Measurements from ENCODE around the gene TLK2. TPM values are rescaled to one million over a fixed set of nuclear protein-coding genes. Genes with fewer than 3 reads are reported as not detected.

TLK2 gene
- total RNA-seq, 1 donor from 2014 or later: 34.5 TPM

DNA sequence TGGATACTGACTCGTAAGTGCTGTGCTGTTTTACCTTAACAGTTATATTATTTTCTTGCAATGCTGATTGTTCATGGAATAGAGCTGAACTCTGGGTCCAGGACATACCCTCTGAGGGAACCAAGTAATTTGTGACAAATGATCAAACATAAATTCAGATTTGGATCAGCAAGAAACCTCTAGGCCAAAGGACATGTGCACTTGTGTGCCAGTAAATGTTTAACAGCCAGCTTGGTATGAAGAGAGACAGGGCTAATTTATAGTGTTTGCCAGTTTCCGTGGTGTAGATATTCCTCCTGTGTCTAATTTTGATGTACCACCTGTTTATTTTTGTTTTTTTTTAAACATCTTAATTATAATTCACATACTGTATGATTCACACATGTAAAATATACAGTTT lies 118.0 kb downstream of the TLK2 start:
- no peaks in the 10 kb centered on the region for H3K27me3 ChIP-seq (ENCODE audit: low read depth)
- no peak for DNase-seq
- H3K9me3 ChIP-seq (replicated peaks): no peaks in the 10 kb centered on the region
- peaks cover 64% of the 10 kb centered on the region for H3K36me3 ChIP-seq
- intact Hi-C loops (cut with micrococcal nuclease): no loop called here
- H3K4me1 ChIP-seq: peaks cover 16% of the 10 kb centered on the region
- TF ChIP-seq, protein P1, sequence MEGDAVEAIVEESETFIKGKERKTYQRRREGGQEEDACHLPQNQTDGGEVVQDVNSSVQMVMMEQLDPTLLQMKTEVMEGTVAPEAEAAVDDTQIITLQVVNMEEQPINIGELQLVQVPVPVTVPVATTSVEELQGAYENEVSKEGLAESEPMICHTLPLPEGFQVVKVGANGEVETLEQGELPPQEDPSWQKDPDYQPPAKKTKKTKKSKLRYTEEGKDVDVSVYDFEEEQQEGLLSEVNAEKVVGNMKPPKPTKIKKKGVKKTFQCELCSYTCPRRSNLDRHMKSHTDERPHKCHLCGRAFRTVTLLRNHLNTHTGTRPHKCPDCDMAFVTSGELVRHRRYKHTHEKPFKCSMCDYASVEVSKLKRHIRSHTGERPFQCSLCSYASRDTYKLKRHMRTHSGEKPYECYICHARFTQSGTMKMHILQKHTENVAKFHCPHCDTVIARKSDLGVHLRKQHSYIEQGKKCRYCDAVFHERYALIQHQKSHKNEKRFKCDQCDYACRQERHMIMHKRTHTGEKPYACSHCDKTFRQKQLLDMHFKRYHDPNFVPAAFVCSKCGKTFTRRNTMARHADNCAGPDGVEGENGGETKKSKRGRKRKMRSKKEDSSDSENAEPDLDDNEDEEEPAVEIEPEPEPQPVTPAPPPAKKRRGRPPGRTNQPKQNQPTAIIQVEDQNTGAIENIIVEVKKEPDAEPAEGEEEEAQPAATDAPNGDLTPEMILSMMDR (IDR thresholded peaks at IDR 0.05; ENCODE audit: borderline replicate concordance): no peak
- H3K27ac ChIP-seq (replicated peaks): no peak overlapping the region
- no peak overlapping the region for H3K4me3 ChIP-seq

DNA sequence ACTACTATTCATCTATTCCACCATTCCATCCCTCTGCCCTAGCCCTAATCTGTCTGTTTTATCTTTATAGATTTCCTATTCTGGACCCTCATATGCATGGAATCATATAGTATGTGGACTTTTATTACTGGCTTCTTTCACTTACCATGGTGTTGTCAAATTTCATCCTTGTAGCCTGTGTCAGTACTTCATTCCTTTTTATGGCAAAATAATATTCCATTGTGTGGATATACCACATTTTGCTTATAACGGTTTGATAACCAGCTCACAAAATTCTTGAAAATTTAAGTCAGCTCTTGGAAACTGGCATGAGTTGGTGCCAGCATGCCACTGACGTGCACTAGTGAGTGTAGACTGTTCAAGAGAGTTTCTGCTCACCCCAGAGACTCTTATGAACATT lies 118.5 kb downstream of the TLK2 start:
- H3K4me3 ChIP-seq: no peak overlapping the region
- no peaks in the 10 kb centered on the region for H3K9me3 ChIP-seq (replicated peaks)
- no peaks in the 10 kb centered on the region for H3K27me3 ChIP-seq (ENCODE audit: low read depth)
- H3K36me3 ChIP-seq: peaks cover 69% of the 10 kb centered on the region
- no peak overlapping the region for H3K27ac ChIP-seq (replicated peaks)
- intact Hi-C loops (cut with micrococcal nuclease): no loop called here
- TF ChIP-seq, protein P1 (IDR thresholded peaks at IDR 0.05; ENCODE audit: borderline replicate concordance): no peak
- DNase-seq: no peak
- peaks cover 16% of the 10 kb centered on the region for H3K4me1 ChIP-seq

DNA sequence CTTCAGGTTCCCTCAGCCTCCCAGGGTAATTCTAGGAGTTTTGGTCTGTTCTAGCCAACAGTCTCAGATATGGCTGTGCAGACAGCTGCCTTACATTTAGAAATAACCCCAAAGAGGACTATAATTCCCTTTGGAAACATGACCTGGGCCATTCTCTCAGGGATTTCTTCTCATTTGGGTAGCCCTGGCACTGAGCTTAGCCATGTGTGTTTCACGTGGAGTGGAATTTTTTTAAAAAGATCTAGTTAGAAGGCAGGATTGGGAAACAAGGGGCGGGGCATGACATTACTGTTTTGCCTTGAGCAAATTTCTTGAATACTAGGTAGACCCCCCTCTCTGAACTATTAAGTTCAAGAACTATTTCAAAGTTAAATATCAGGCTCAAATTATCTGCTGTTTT lies 119.3 kb downstream of the TLK2 start:
- no peak overlapping the region for H3K27ac ChIP-seq (replicated peaks)
- H3K4me1 ChIP-seq: peaks cover 16% of the 10 kb centered on the region
- no peaks in the 10 kb centered on the region for H3K9me3 ChIP-seq (replicated peaks)
- intact Hi-C loops (cut with micrococcal nuclease): no loop called here
- peaks cover 76% of the 10 kb centered on the region for H3K36me3 ChIP-seq
- TF ChIP-seq, protein P1 (IDR thresholded peaks at IDR 0.05; ENCODE audit: borderline replicate concordance): no peak
- no peak overlapping the region for H3K4me3 ChIP-seq
- DNase-seq: no peak
- H3K27me3 ChIP-seq (ENCODE audit: low read depth): no peaks in the 10 kb centered on the region

DNA sequence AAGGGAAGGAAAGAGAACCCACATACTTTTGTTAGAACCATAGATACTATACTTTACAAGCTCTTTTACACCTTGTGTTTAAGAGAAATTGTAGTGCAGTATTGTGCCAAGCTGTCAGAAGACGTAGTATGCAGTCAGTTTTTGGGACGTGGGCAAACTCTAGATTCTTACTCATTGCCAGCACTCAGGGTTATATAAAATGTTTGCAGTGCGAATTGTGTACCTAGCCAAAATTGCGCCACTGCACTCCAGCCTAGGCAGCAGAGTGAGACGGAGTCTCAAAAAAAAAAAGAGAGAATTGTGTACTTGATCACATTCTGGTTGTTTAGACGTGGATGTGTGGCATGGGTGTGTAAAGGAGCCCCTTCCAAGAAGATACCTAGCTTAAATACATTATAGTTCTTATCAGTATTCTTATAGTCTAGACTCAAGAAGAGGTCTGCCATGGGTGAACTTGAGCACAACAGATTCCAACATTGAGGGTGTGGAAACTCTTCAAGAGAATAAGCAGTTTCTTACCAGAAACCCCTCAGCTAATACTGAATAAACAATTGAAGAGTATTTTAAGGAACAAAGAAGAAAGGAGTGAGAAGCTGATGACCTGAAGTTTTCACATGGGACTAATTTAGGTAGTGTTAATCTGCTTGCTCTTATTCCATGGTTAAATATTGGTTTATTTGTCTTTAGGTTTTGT lies 121.5 kb downstream of the TLK2 start:
- TF ChIP-seq, protein P1 (IDR thresholded peaks at IDR 0.05; ENCODE audit: borderline replicate concordance): no peak
- intact Hi-C loops (cut with micrococcal nuclease): no loop called here
- Histone ChIP-seq H3K9me3 (replicated peaks) (no peaks in the 10 kb centered on the region), H3K4me3 (no peak overlapping the region), H3K27me3 (ENCODE audit: low read depth) (no peaks in the 10 kb centered on the region), H3K4me1 (peaks cover 16% of the 10 kb centered on the region), H3K27ac (replicated peaks) (no peak overlapping the region), H3K36me3 (peaks cover 90% of the 10 kb centered on the region)
- no peak for DNase-seq

DNA sequence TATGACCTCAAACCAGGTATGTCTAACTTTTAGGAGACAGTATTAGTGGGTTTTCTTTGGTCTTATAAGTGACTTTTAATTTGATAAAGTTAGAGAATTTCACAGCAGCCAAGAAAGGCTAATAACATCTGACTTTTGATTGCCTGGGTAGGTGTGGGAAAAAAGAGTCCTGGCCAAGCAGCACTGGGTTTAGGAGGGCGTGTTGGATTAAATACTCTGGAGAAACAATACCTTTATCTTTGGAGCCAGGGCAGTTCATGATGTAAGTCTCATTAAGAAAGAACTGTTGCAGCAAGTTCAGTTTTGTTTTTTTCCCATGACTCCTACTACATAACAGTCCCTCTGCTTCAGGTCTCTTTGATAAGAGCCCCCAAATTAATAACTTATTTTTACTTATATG lies 122.2 kb downstream of the TLK2 start:
- peaks cover 16% of the 10 kb centered on the region for H3K4me1 ChIP-seq
- DNase-seq: no peak
- H3K9me3 ChIP-seq (replicated peaks): no peaks in the 10 kb centered on the region
- peaks cover 89% of the 10 kb centered on the region for H3K36me3 ChIP-seq
- H3K27me3 ChIP-seq (ENCODE audit: low read depth): no peaks in the 10 kb centered on the region
- intact Hi-C loops (cut with micrococcal nuclease): no loop called here
- peak overlapping the region; percentile 3 for H3K27ac ChIP-seq (replicated peaks)
- TF ChIP-seq, protein P1 (IDR thresholded peaks at IDR 0.05; ENCODE audit: borderline replicate concordance): no peak
- no peak overlapping the region for H3K4me3 ChIP-seq

Data from left ventricle myocardium inferior (tissue), 1 donor.